Liver (tissue), 9 donors: ENCODE data around the gene PARP8. TPM values are rescaled to one million over a fixed set of nuclear protein-coding genes. Genes with fewer than 3 reads are reported as not detected.

Source experiments
- DNase-seq: peaks from one replicate; pipeline ENCODE4 v3.0.0-alpha.2; 2017; ENCODE audit warnings: low spot score
- H3K27ac ChIP-seq, 2 donors: one replicate each; pipeline ENCODE4 v1.7.0; 2013; ENCODE audit warnings: inconsistent platforms in 2 of 2, low read length in 2 of 2, control low read depth in 1 of 2, low read depth in 1 of 2, mild to moderate bottlenecking in 1 of 2
- H3K27me3 ChIP-seq, 4 donors: one replicate each; pipeline versions ENCODE4 v1.6.1 to v1.7.0; 2013; ENCODE audit warnings: low read length in 3 of 4, inconsistent platforms in 1 of 4, mild to moderate bottlenecking in 1 of 4, moderate library complexity in 1 of 4; ENCODE audit not compliant: control insufficient read depth in 4 of 4, insufficient read depth in 4 of 4
- H3K36me3 ChIP-seq, 4 donors: one replicate each; pipeline versions ENCODE4 v1.6.1 to v1.7.0; 2013; ENCODE audit warnings: low read length in 3 of 4, mild to moderate bottlenecking in 3 of 4, low read depth in 1 of 4, moderate library complexity in 1 of 4; ENCODE audit not compliant: control insufficient read depth in 4 of 4, insufficient read depth in 3 of 4
- H3K4me1 ChIP-seq, 4 donors: one replicate each; pipeline versions ENCODE4 v1.6.1 to v1.7.0; 2013; ENCODE audit warnings: low read length in 3 of 4, mild to moderate bottlenecking in 3 of 4, moderate library complexity in 1 of 4; ENCODE audit not compliant: control insufficient read depth in 4 of 4, insufficient read depth in 4 of 4
- H3K4me3 ChIP-seq, 3 donors: one replicate each; pipeline versions ENCODE4 v1.6.1 to v1.7.0; 2013; ENCODE audit warnings: low read length in 3 of 3, control low read depth in 1 of 3, low read depth in 1 of 3, mild to moderate bottlenecking in 1 of 3
- H3K9ac ChIP-seq, 2 donors: one replicate each; pipeline ENCODE4 v1.7.0; 2013; ENCODE audit warnings: low read length in 2 of 2, mild to moderate bottlenecking in 2 of 2, moderate library complexity in 2 of 2, control low read depth in 1 of 2, low read depth in 1 of 2
- H3K9me3 ChIP-seq, 4 donors: one replicate each; pipeline versions ENCODE4 v1.6.1 to v1.7.0; 2013; ENCODE audit warnings: low read length in 3 of 4; ENCODE audit not compliant: control insufficient read depth in 4 of 4
- EGR1 ChIP-seq, 2 donors: IDR thresholded peaks; 2 replicates each; pipeline ENCODE4 v1.6.1; 2016 to 2018; ENCODE audit warnings: antibody characterized with exemption in 2 of 2, low read depth in 2 of 2
- FOXA1 ChIP-seq: IDR thresholded peaks from 2 replicates; pipeline ENCODE4 v1.6.1; 2016; ENCODE audit warnings: antibody characterized with exemption
- FOXA2 ChIP-seq: IDR thresholded peaks from 2 replicates; pipeline ENCODE4 v1.6.1; 2016; ENCODE audit warnings: antibody characterized with exemption
- GABPA ChIP-seq, 2 donors: IDR thresholded peaks in 1 of 2; conservative IDR thresholded peaks in 1 of 2; 2 replicates each; pipeline ENCODE4 v1.6.1; 2016; ENCODE audit warnings: antibody characterized with exemption in 2 of 2, mild to moderate bottlenecking in 1 of 2, moderate library complexity in 1 of 2
- HNF4A ChIP-seq, 2 donors: conservative IDR thresholded peaks; 2 replicates each; pipeline ENCODE4 v1.6.1; 2016; ENCODE audit warnings: antibody characterized with exemption in 2 of 2, mild to moderate bottlenecking in 2 of 2
- RAD21 ChIP-seq, 2 donors: IDR thresholded peaks; 2 replicates each; pipeline ENCODE4 v1.6.1; 2016; ENCODE audit warnings: antibody characterized with exemption in 2 of 2, mild to moderate bottlenecking in 2 of 2
- RXRA ChIP-seq, 2 donors: IDR thresholded peaks; 2 replicates each; pipeline ENCODE4 v1.6.1; 2017 to 2018; ENCODE audit warnings: antibody characterized with exemption in 2 of 2, mild to moderate bottlenecking in 1 of 2
- SP1 ChIP-seq: IDR thresholded peaks from 2 replicates; pipeline ENCODE4 v1.6.1; 2018; ENCODE audit warnings: antibody characterized with exemption, mild to moderate bottlenecking
- TAF1 ChIP-seq: conservative IDR thresholded peaks from 2 replicates; pipeline ENCODE4 v1.6.1; 2016; ENCODE audit warnings: antibody characterized with exemption, mild to moderate bottlenecking
- WGBS: extraction: QIAGEN DNeasy Blood & Tissue Kit; methylation state at CpG from one replicate; pipeline ENCODE4 v1.1.7; 2013; 5-methylcytosine and 5-hydroxymethylcytosine counted together
- polyA plus RNA-seq, 2 donors: library from polyadenylated mRNA; stranded (reverse) in 1 of 2; unstranded in 1 of 2; fragments of 200-250 nt in 1 of 2; fragments of >200 nt in 1 of 2; fragmentation: Nextera tagmentation in 1 of 2; extraction: Ambion mirVana in 1 of 2; gene quantifications; one replicate each; pipeline versions ENCODE4 v1.2.1 to v1.2.3, GENCODE V29; 2013 to 2015
- total RNA-seq, 2 donors: library from RNA; depleted of rRNA; stranded (reverse); fragments of >200 nt; gene quantifications; one replicate each; pipeline ENCODE4 v1.2.3, GENCODE V29; 2014
- TF ChIP-seq, protein P1 (sequence below): IDR thresholded peaks from 2 replicates; pipeline ENCODE4 v1.6.1; 2016; ENCODE audit warnings: antibody characterized with exemption, mild to moderate bottlenecking
- TF ChIP-seq, protein P2 (sequence below): IDR thresholded peaks from 2 replicates; pipeline ENCODE4 v1.6.1; 2016; ENCODE audit warnings: antibody characterized with exemption
- TF ChIP-seq, protein P3 (sequence below): IDR thresholded peaks from 2 replicates; pipeline ENCODE4 v1.6.1; 2016; ENCODE audit warnings: antibody characterized with exemption
- donor health status: healthy.
- donor health status: healthy.
- donor health status: healthy.
- donor health status: healthy.
- donor health status: healthy.

The PARP8 gene
- total and polyA plus RNA-seq, 4 donors: 3.9 to 16.0 (median 7.1) TPM

DNA sequence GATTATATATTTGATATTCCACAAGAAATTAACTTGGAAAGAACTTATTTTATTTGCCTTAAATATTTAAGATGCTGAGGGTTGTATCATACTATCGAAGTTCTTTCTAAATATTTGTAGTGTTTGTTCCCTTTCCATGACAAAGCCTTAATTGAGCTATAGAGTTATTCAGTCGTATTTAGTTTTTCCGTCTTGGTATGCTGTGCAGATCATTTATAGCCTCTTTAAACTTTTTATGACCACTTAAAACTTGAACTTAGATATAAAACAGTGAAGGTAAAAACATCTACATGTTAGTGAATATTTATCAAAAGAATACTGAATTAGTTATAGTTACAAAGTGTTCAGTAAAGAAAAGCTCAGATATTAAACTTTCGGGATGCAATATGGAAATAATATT is 74.4 kb downstream of the PARP8 start:
- Histone ChIP-seq H3K9me3 (no peaks in the 10 kb centered on the region), H3K27me3 (no peaks in the 10 kb centered on the region), H3K9ac (no peak overlapping the region), H3K4me1 (peaks cover 5 to 16% (median 6%) of the 10 kb centered on the region in 4 donors), H3K4me3 (no peak overlapping the region), H3K36me3 (no peaks in the 10 kb centered on the region), H3K27ac (no peak overlapping the region)
- no peak for TF ChIP-seq FOXA2
- TF ChIP-seq, protein P1, sequence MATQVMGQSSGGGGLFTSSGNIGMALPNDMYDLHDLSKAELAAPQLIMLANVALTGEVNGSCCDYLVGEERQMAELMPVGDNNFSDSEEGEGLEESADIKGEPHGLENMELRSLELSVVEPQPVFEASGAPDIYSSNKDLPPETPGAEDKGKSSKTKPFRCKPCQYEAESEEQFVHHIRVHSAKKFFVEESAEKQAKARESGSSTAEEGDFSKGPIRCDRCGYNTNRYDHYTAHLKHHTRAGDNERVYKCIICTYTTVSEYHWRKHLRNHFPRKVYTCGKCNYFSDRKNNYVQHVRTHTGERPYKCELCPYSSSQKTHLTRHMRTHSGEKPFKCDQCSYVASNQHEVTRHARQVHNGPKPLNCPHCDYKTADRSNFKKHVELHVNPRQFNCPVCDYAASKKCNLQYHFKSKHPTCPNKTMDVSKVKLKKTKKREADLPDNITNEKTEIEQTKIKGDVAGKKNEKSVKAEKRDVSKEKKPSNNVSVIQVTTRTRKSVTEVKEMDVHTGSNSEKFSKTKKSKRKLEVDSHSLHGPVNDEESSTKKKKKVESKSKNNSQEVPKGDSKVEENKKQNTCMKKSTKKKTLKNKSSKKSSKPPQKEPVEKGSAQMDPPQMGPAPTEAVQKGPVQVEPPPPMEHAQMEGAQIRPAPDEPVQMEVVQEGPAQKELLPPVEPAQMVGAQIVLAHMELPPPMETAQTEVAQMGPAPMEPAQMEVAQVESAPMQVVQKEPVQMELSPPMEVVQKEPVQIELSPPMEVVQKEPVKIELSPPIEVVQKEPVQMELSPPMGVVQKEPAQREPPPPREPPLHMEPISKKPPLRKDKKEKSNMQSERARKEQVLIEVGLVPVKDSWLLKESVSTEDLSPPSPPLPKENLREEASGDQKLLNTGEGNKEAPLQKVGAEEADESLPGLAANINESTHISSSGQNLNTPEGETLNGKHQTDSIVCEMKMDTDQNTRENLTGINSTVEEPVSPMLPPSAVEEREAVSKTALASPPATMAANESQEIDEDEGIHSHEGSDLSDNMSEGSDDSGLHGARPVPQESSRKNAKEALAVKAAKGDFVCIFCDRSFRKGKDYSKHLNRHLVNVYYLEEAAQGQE: no peak
- TF ChIP-seq, protein P2, sequence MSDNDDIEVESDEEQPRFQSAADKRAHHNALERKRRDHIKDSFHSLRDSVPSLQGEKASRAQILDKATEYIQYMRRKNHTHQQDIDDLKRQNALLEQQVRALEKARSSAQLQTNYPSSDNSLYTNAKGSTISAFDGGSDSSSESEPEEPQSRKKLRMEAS: no peak
- no peak for TF ChIP-seq FOXA1
- TF ChIP-seq GABPA (IDR thresholded peaks at IDR 0.05 in 1 of 2, conservative IDR thresholded peaks at IDR 0.05 in 1 of 2): no peak
- no peak for TF ChIP-seq RAD21 (IDR thresholded peaks at IDR 0.05)
- TF ChIP-seq, protein P3, sequence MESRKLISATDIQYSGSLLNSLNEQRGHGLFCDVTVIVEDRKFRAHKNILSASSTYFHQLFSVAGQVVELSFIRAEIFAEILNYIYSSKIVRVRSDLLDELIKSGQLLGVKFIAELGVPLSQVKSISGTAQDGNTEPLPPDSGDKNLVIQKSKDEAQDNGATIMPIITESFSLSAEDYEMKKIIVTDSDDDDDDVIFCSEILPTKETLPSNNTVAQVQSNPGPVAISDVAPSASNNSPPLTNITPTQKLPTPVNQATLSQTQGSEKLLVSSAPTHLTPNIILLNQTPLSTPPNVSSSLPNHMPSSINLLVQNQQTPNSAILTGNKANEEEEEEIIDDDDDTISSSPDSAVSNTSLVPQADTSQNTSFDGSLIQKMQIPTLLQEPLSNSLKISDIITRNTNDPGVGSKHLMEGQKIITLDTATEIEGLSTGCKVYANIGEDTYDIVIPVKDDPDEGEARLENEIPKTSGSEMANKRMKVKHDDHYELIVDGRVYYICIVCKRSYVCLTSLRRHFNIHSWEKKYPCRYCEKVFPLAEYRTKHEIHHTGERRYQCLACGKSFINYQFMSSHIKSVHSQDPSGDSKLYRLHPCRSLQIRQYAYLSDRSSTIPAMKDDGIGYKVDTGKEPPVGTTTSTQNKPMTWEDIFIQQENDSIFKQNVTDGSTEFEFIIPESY: no peak
- no peak for TF ChIP-seq TAF1
- DNase-seq: no peak
- 91% methylated on average over 4 of the region's 4 CpGs for WGBS

DNA sequence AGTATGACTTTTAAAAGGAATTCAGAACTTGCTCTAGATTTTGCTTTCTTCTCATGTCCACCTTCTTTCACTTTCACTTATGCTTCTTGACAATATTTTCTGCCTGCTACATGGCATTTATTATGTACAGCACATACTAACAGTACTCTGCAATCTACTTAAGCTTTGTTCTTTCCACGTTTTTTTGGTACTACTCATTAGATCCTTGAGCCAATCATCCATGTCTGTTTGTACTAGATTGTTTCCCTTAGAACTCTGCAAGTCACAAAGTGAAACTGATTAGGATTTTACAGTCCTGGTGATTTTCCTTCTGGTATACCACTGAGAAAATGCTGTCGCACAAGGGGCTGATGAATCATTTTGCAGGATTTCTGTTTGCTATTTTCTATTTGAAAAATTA is 78.3 kb downstream of the PARP8 start:
- H3K36me3 ChIP-seq: no peaks in the 10 kb centered on the region
- no peaks in the 10 kb centered on the region for H3K9me3 ChIP-seq
- peak overlapping the region; percentile 54 to 79 for H3K9ac ChIP-seq
- DNase-seq: no peak
- 10% methylated on average over 2 of the region's 2 CpGs for WGBS
- peak overlapping the region; percentile 64 to 65 for H3K27ac ChIP-seq
- H3K4me3 ChIP-seq: peak overlapping the region in 2 of 3 donors; percentile 36 to 69
- H3K27me3 ChIP-seq: no peaks in the 10 kb centered on the region
- H3K4me1 ChIP-seq: peaks cover 5 to 16% (median 6%) of the 10 kb centered on the region in 4 donors
- TF ChIP-seq, protein P2: no peak
- no peak for TF ChIP-seq TAF1

DNA sequence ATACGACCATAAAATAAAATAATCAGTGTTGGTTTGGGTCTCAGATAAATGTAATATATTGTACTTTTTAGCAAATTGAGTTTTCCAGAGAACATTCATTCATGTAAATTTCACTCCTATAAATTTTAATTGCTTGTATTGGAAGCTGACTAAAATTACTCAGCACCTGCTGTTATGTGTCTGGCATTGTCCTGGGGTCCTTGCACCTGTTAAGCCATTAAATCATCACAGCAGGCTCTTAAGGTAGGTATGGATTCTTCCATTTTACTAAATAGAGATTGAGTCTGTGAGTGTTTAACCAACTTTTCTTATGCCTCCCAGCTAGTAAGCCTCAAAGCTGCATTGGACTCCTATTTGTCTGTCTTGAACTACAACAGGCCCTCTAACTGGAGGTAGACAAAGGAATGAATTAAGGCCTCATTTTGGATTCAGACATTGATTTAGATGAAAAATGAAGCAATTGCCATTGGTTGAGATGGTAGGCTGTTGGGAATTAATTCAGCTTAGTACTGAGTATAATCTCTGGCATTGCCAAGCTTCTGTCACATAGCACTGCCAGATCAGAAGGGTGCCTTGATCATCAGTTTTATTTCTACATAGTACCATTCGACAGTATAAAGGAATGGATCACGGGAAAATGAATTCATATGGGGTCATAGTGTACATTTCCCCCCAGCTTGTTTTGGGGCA is 78.9 kb downstream of the PARP8 start:
- DNase-seq: no peak
- 85% methylated on average over 3 of the region's 3 CpGs for WGBS
- Histone ChIP-seq H3K9me3 (no peaks in the 10 kb centered on the region), H3K9ac (peak overlapping the region; percentile 15 to 54), H3K36me3 (no peaks in the 10 kb centered on the region), H3K4me1 (peaks cover 5 to 16% (median 6%) of the 10 kb centered on the region in 4 donors), H3K4me3 (peak overlapping the region in 1 of 3 donors; percentile 36), H3K27me3 (no peaks in the 10 kb centered on the region), H3K27ac (peak overlapping the region in 1 of 2 donors; percentile 13)
- no peak for TF ChIP-seq HNF4A (conservative IDR thresholded peaks at IDR 0.05)
- no peak for TF ChIP-seq GABPA (IDR thresholded peaks at IDR 0.05 in 1 of 2, conservative IDR thresholded peaks at IDR 0.05 in 1 of 2)
- TF ChIP-seq EGR1 (IDR thresholded peaks at IDR 0.05; ENCODE audit: low read depth in 2 of 2): no peak
- no peak for TF ChIP-seq SP1
- no peak for TF ChIP-seq RXRA (IDR thresholded peaks at IDR 0.05)
